Activated CD4-positive, alpha-beta T cell treated with anti-CD3 and anti-CD28 coated beads for 36 hours (primary cell): ENCODE measurements around the gene INPP5E. TPM values are rescaled to one million over a fixed set of nuclear protein-coding genes. Genes with fewer than 3 reads are reported as not detected.
A peak's percentile ranks its signal among the peaks of the same experiment; 100 is the strongest.

Experiments
- ATAC-seq: fragments of 200-7000 bp; cut with Tn5 transposase; one replicate; pipeline ENCODE4 v1.10.0; 2021; ENCODE audit warnings: mild to moderate bottlenecking, moderate library complexity
- CTCF ChIA-PET: fragments of 350-600 bp; sonication (Branson Sonifier 250); formaldehyde crosslinking; loops from one replicate; lab custom pipeline; 2021; ENCODE audit warnings: antibody characterized with exemption; lab: Charles Lee
- POLR2A ChIA-PET: fragments of 350-600 bp; sonication (Branson Sonifier 250); formaldehyde crosslinking; loops from one replicate; lab custom pipeline; 2021; ENCODE audit warnings: antibody characterized with exemption, inconsistent platforms; lab: Charles Lee
- DNase-seq: peaks from one replicate; pipeline ENCODE4 v3.0.0-alpha.2; 2020
- H3K27ac Mint-ChIP-seq: one replicate; pipeline ENCODE4 v1.8.0; 2021; ENCODE audit warnings: mixed read lengths
- H3K27me3 Mint-ChIP-seq: one replicate; pipeline ENCODE4 v1.8.0; 2021; ENCODE audit warnings: mixed read lengths
- H3K36me3 Mint-ChIP-seq: one replicate; pipeline ENCODE4 v1.8.0; 2021; ENCODE audit warnings: low read depth, mixed read lengths
- H3K4me1 Mint-ChIP-seq: one replicate; pipeline ENCODE4 v1.8.0; 2021; ENCODE audit warnings: mixed read lengths
- H3K4me3 Mint-ChIP-seq: one replicate; pipeline ENCODE4 v1.8.0; 2021; ENCODE audit warnings: mild to moderate bottlenecking, moderate library complexity, mixed read lengths
- H3K9me3 Mint-ChIP-seq: one replicate; pipeline ENCODE4 v1.8.0; 2021; ENCODE audit warnings: low read depth, mixed read lengths
- intact Hi-C, 2 experiments: fragments of 100-400 bp; cut with DNase I in 1 of 2; cut with micrococcal nuclease in 1 of 2; formaldehyde crosslinking; loops; one replicate each; pipeline versions ENCODE4 v1.14.2 to v1.15.1; 2022 to 2024; cut with DNase I, micrococcal nuclease
- total RNA-seq, 2 experiments: library from RNA; stranded (reverse); gene quantifications; one replicate each; pipeline ENCODE4 v1.2.3, GENCODE V29; 2021

The INPP5E gene
- total RNA-seq, 2 experiments from 2014 or later: 13.5 to 14.1 TPM

DNA sequence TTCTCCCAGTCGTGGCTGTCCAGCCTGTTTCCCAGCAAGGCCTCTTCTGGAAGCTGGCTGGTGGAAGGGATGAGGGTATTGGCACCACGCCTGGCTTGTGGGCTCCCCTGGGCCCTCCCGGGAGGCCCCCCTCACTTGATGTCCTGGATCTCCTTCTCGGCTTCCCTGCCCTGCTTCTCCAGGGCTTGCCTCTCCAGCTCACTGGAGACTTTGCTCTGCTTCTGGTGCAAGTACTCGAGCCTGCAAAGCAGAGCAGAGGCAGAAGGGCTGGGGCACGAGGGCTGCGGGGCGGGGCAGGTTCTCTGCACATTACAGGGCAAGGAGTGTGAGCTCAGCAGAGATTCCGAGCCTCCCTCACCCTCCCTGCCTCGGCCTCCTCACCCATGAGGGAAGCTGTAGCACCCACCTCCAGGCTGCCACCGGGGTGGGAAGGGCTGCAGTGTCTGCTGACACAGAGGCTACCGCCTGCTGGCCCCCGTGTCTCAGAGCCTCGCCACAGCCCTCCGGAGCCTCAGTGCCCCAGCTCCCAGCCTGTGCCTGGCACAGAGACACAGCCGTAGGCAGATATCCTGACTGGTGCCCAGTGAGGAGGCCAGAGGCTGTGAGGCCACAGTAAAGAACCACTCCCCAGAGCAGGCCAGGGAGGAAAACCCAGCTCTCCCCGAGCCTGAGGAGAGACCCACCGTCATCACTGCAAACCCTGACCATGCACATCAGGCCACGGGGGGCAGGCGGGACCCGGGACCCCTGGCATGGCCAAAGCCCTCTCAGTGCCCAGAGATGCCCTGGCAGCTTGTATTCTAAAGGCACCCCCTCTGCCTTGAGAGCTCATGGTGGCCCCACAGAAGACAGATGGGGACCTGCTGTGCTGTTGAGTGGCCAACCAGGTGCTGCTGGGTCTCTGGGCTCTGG is 46.9 kb downstream of the INPP5E start:
- Mint-ChIP-seq H3K36me3 (peaks cover 47% of the 10 kb centered on the region), H3K27me3 (no peaks in the 10 kb centered on the region), H3K4me1 (no peaks in the 10 kb centered on the region), H3K4me3 (no peak overlapping the region), H3K9me3 (no peaks in the 10 kb centered on the region), H3K27ac (no peak overlapping the region)
- POLR2A ChIA-PET: no interaction called here
- DNase-seq (no peak), ATAC-seq (no peak)
- CTCF ChIA-PET: no interaction called here
- intact Hi-C loops: no loop called here

DNA sequence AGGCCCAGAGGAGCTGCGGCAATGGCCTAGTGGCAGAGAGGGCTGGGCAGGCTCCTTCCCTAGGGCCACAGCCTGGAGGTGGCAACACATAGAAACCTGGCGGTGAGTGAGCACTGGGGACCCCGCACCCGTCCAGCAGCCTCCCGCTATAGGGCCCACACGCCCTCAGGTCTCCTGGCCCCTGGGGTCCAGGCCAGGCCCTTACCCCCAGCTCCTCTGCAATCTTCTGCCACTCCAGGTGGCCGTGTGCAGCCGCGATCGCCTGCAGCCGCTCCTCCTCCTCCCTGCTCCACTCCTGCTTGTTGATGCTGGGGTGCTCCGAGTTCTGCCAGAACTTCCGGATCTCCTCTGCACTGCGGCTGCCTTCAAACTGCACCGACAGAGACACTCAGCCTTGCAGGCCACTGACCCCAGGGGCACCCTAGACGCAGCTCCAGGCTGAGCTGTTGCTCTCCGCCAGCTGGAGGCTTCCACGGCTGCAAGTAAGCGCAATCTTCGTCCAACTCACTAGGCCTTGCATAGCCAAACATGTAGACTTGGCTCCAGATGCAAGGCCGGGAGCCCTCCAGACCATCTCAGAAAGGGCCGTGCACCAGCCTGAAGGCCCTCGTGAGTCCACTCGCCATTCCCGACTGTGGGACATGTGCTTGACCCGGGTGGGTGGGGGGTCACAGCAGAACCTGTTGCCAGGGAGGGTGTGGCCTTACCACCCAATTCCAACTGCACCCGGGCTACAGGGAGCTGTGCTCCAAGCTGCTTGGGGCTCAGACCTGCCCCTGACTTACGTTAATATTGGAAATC is 47.7 kb downstream of the INPP5E start:
- Mint-ChIP-seq H3K4me1 (no peaks in the 10 kb centered on the region), H3K4me3 (no peak overlapping the region), H3K36me3 (peaks cover 52% of the 10 kb centered on the region), H3K27me3 (no peaks in the 10 kb centered on the region), H3K27ac (no peak overlapping the region), H3K9me3 (no peaks in the 10 kb centered on the region)
- CTCF ChIA-PET: no interaction called here
- intact Hi-C loops: no loop called here
- POLR2A ChIA-PET: no interaction called here
- DNase-seq (no peak), ATAC-seq (no peak)

DNA sequence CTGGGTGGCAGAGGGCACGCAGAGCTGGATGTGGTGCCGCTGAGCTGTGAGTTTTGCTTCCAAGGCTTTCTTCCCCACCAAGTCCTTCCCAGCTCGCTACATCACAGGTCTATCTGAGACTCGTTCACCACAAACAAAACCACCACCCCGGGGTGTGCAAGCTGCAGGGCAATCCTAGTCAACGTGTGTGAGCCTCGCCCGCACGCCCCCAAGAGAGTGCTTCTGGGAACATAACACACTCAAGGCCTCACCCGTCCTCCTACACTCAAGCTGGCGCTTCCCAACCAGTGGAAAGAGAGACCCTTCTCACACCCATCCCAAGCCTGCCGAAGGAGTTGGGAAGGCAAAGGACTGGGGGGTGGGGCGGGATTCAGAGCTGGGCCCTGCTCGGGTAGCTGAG is 50.2 kb downstream of the INPP5E start:
- Mint-ChIP-seq H3K4me3 (no peak overlapping the region), H3K36me3 (peaks cover 55% of the 10 kb centered on the region), H3K27ac (no peak overlapping the region), H3K9me3 (no peaks in the 10 kb centered on the region), H3K27me3 (no peaks in the 10 kb centered on the region), H3K4me1 (peaks cover 18% of the 10 kb centered on the region)
- DNase-seq: no peak
- no peak for ATAC-seq
- ChIA-PET POLR2A (no interaction called here), CTCF (interaction anchor here (0.6 to 0.8 kb wide), 2 partner anchors 20 to 51 kb away, joined by 3 to 4 read pairs; no protein-coding TSS in a partner anchor)
- intact Hi-C loops: no loop called here

DNA sequence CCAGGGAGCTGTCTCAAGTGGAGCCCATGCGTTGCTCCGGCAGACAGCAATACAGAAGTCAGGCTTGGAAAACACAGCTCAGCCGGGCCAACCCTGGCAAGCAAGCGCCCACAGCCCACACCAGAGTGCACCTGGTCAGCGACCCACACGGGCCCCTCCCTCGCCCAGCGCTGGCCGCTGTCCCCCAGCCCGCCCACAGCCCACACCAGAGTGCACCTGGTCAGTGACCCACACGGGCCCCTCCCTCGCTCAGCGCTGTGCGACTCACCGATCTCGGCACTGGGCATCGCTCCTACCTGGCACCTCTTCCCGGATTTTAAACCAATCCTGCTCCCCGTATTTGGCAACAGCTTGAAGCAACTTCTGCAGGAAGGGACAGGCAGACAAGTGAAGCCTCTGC is 52.4 kb downstream of the INPP5E start:
- Mint-ChIP-seq H3K27ac (no peak overlapping the region), H3K27me3 (no peaks in the 10 kb centered on the region), H3K36me3 (peaks cover 66% of the 10 kb centered on the region), H3K4me3 (no peak overlapping the region), H3K4me1 (peaks cover 18% of the 10 kb centered on the region), H3K9me3 (no peaks in the 10 kb centered on the region)
- ChIA-PET CTCF (interaction anchor here (0.7 to 1.5 kb wide), 2 partner anchors 10 to 283 kb away, joined by 3 read pairs; no protein-coding TSS in a partner anchor), POLR2A (no interaction called here)
- DNase-seq: no peak
- no peak for ATAC-seq
- intact Hi-C loops: no loop called here

DNA sequence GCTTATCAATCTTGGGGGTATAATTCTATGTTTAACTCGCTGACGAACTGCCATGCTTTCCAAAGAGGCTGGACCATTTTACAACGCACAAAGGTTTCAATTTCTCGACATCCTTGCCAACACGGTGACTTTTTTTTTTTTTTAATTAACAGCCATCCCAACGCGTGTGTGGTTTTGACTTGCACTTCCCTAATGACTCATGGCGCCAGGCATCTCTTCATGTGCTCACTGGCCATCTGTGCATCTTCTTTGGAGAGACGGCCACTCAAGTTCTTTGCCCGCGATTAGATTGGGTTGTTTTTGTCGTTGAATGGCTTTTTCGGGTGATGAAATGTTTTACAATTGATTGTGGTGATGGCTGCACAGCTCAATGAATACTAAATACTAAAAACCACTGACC is 53.6 kb downstream of the INPP5E start:
- POLR2A ChIA-PET: interaction anchor here (0.6 to 0.7 kb wide), 3 partner anchors 11 to 32 kb away, joined by 3 to 7 read pairs (median 4); no protein-coding TSS in a partner anchor
- CTCF ChIA-PET: interaction anchor here (0.6 to 0.7 kb wide), 2 partner anchors 74 to 100 kb away, joined by 3 to 4 read pairs; no protein-coding TSS in a partner anchor
- Mint-ChIP-seq H3K4me1 (peaks cover 18% of the 10 kb centered on the region), H3K27me3 (no peaks in the 10 kb centered on the region), H3K27ac (no peak overlapping the region), H3K36me3 (peaks cover 59% of the 10 kb centered on the region), H3K9me3 (no peaks in the 10 kb centered on the region), H3K4me3 (no peak overlapping the region)
- peak; percentile 31 for DNase-seq
- intact Hi-C loops: no loop called here
- no peak for ATAC-seq

DNA sequence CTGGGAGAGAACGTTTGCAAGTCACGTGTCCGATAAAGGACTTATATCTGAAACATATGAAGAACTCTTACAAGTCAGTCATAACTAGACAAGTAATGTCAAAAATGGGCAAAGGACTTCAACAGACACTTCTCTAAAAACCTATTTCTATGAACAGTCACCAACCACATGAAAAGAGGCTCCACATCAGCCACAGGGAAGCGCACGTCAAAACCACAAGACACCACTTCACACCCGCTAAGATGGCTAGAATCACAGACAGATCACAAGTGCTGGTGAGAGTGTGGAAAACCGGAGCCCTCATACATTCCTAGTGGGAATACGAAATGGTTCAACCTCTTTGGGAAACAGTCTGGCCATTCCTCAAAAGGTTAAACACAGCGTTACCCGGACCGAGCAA is 54.6 kb downstream of the INPP5E start:
- intact Hi-C loops: loop anchor here (1.0 to 2.0 kb wide), 2 partner anchors 14 to 15 kb away; partner anchors contain the start of gene SNAPC4 (in 1 of the 2)
- Mint-ChIP-seq H3K27me3 (no peaks in the 10 kb centered on the region), H3K27ac (no peak overlapping the region), H3K9me3 (no peaks in the 10 kb centered on the region), H3K4me3 (no peak overlapping the region), H3K36me3 (peaks cover 59% of the 10 kb centered on the region), H3K4me1 (peaks cover 18% of the 10 kb centered on the region)
- peak; percentile 84 for ATAC-seq
- ChIA-PET CTCF (interaction anchor here (0.6 kb wide), 1 partner anchor 288 kb away, joined by 4 read pairs; no protein-coding TSS in a partner anchor), POLR2A (interaction anchor here (0.6 kb wide), 1 partner anchor 22 kb away, joined by 3 read pairs; no protein-coding TSS in a partner anchor)
- DNase-seq: peak; percentile 68

DNA sequence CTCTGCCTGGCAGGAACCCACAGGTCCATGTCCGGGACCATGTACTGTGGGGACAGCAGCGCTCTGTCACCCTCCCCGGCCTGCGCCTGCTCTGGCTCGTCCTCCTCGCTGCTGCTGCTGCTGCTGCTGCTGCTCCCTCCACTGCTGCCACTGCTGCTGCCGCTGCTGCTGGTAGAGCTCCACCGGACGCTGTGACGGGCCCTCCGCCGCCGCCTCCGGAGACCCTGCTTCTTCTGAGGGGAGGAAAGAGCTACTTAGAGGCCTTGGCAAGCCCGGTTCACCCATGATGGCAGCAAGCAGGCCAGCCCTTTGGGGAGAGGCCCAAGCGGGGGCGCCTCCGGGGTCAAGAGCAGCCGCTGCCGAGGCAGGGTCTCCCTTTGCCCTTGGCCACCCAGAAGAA is 56.2 kb downstream of the INPP5E start:
- no peaks in the 10 kb centered on the region for H3K9me3 Mint-ChIP-seq

DNA sequence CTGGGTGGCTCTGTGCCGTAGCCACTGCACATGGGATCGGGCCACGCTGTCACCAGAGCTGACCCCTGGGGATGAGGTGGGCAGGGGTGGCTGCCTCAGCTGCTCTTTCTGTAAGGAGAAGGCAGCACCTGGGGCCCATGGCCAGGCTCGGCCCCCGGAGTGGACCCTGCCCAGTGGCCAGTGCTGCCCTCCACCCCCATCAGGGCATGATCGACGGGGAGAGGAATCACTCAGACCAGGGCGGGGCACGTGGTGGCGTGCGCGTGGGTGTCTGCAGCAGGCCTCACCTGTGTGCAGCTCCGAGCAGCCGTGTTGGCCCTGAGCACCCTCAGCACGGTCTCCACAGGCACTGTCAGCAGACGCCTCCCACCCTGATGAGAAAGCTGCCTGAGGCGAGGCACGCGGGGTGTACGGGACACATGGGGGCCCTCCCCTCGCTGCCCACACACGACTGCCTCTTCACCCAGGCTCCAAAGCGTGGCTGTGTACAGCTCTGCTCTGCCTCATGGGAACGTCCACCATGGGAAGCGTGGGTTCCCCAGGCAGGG is 57.6 kb downstream of the INPP5E start:
- peaks cover 35% of the 10 kb centered on the region for H3K36me3 Mint-ChIP-seq
- ChIA-PET CTCF (interaction anchor here (2.0 kb wide), 1 partner anchor 19 kb away, joined by 8 read pairs; the partner anchor contains the start of gene DNLZ), POLR2A (interaction anchor here (0.6 to 1.7 kb wide), 2 partner anchors 9 to 19 kb away, joined by 4 to 7 read pairs; partner anchors contain the start of gene DNLZ)
- H3K27me3 Mint-ChIP-seq: no peaks in the 10 kb centered on the region
- H3K9me3 Mint-ChIP-seq: no peaks in the 10 kb centered on the region
- H3K4me1 Mint-ChIP-seq: peaks cover 18% of the 10 kb centered on the region
- intact Hi-C loops: no loop called here
- DNase-seq (no peak), ATAC-seq (no peak)
- no peak overlapping the region for H3K4me3 Mint-ChIP-seq
- H3K27ac Mint-ChIP-seq: no peak overlapping the region

More for the DNA sequence above, 56.2 kb downstream of the INPP5E start:
- no peak for DNase-seq
- ChIA-PET CTCF (no interaction called here), POLR2A (no interaction called here)
- H3K27ac Mint-ChIP-seq: no peak overlapping the region
- no peaks in the 10 kb centered on the region for H3K27me3 Mint-ChIP-seq
- intact Hi-C loops: no loop called here
- H3K4me1 Mint-ChIP-seq: peaks cover 18% of the 10 kb centered on the region
- no peak for ATAC-seq
- H3K4me3 Mint-ChIP-seq: no peak overlapping the region
- peaks cover 45% of the 10 kb centered on the region for H3K36me3 Mint-ChIP-seq

DNA sequence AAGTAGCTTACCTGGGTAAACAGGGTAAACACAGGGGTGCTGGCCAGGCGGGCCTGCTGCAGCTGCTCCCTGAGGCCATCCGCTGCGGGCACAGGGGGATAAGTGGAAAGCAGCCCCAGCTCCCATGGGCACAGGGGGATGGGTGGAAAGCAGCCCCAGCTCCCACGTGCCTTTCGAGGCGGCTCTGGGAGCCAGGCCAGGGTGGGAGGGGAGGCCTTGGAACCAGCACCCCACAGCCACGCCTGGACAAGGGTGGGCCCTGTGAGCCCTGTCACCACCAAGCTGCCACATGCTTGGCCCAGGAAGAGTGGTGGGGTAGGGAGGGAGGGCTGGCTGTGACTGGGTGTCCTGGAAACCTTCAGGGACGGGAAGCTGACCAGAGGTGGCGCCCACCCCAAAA is 58.3 kb downstream of the INPP5E start:
- peaks cover 31% of the 10 kb centered on the region for H3K36me3 Mint-ChIP-seq
- CTCF ChIA-PET: interaction anchor here (2.0 kb wide), 1 partner anchor 18 kb away, joined by 8 read pairs; the partner anchor contains the start of gene DNLZ

DNA sequence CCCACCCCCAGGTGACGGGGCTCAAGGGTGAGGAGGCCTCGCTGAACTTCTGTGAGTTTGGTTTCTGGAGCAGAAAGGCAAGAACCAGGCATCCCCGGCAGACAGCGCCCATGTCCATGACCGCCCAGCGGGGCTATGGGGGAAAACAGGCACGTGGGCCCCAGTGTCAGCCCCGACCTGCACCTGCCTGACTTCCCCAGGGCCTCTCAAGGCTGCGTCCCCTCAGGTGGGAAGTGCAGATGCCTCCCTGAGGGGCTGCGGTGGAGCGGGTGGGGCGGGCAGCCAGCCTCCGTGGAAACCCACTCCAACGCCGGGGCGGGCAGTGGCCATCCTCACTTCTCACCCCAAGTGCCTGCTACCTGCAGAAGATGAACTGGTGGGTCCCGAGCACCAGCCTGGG is 59.3 kb downstream of the INPP5E start:
- Mint-ChIP-seq H3K9me3 (no peaks in the 10 kb centered on the region), H3K27me3 (no peaks in the 10 kb centered on the region), H3K27ac (no peak overlapping the region), H3K4me3 (no peak overlapping the region), H3K4me1 (peaks cover 10% of the 10 kb centered on the region), H3K36me3 (peaks cover 23% of the 10 kb centered on the region)
- DNase-seq (no peak), ATAC-seq (no peak)
- ChIA-PET POLR2A (no interaction called here), CTCF (no interaction called here)
- intact Hi-C loops: no loop called here

More for the DNA sequence above, 58.3 kb downstream of the INPP5E start:
- Mint-ChIP-seq H3K27ac (no peak overlapping the region), H3K9me3 (no peaks in the 10 kb centered on the region), H3K27me3 (no peaks in the 10 kb centered on the region), H3K4me1 (peaks cover 18% of the 10 kb centered on the region), H3K4me3 (no peak overlapping the region)
- DNase-seq: no peak
- intact Hi-C loops: no loop called here
- ATAC-seq: no peak
- POLR2A ChIA-PET: interaction anchor here (0.6 to 1.7 kb wide), 3 partner anchors 9 to 33 kb away, joined by 3 to 7 read pairs (median 4); partner anchors contain the start of gene DNLZ

DNA sequence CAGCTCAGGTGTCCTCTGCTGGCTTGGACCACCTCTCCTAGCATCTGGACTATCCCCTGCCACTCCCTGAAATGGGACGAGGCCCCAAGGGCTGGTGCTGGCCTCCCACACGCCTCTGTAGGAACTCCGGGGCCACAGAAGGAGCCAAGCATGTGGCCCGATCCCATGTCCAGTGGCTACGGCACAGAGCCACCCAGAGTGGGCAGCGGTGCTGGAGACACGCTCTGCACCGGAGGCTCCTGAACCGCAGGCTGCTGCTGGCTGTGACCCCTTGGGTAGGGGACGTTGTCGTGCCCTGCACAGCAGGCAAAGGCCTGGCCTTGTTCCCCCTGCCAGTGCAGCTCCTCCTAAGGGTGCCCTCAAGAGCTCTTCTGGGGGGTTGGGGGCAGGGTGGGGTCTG is 59.8 kb downstream of the INPP5E start:
- no peak overlapping the region for H3K27ac Mint-ChIP-seq
- peaks cover 5% of the 10 kb centered on the region for H3K4me1 Mint-ChIP-seq
- ChIA-PET POLR2A (no interaction called here), CTCF (no interaction called here)
- H3K27me3 Mint-ChIP-seq: no peaks in the 10 kb centered on the region
- H3K9me3 Mint-ChIP-seq: no peaks in the 10 kb centered on the region
- intact Hi-C loops: no loop called here
- H3K36me3 Mint-ChIP-seq: peaks cover 20% of the 10 kb centered on the region
- DNase-seq: no peak
- no peak for ATAC-seq
- H3K4me3 Mint-ChIP-seq: no peak overlapping the region
